Left ventricle myocardium inferior (tissue), 1 donor: ENCODE measurements around the gene WDR44. TPM values are rescaled to one million over a fixed set of nuclear protein-coding genes. Genes with fewer than 3 reads are reported as not detected.

ENCODE experiments used
- DNase-seq: peaks from one replicate; pipeline ENCODE4 v3.0.0-alpha.2; 2020
- H3K27ac ChIP-seq: fragments of 200-600 bp; replicated peaks from 2 replicates; pipeline ENCODE4 v1.8.0; 2021
- H3K27me3 ChIP-seq: fragments of 200-600 bp; 2 replicates; pipeline ENCODE4 v1.8.0; 2021; ENCODE audit warnings: low read depth
- H3K36me3 ChIP-seq: fragments of 200-600 bp; 2 replicates; pipeline ENCODE4 v1.8.0; 2021
- H3K4me1 ChIP-seq: fragments of 200-600 bp; 2 replicates; pipeline ENCODE4 v1.8.0; 2021
- H3K4me3 ChIP-seq: fragments of 200-600 bp; 2 replicates; pipeline ENCODE4 v1.8.0; 2021; ENCODE audit warnings: mild to moderate bottlenecking, moderate library complexity
- H3K9me3 ChIP-seq: fragments of 200-600 bp; replicated peaks from 2 replicates; pipeline ENCODE4 v1.8.0; 2021
- CTCF ChIP-seq: fragments of 200-600 bp; IDR thresholded peaks from 2 replicates; pipeline ENCODE4 v1.8.0; 2021; ENCODE audit warnings: antibody characterized with exemption, mild to moderate bottlenecking, borderline replicate concordance
- intact Hi-C: fragments of 100-400 bp; cut with micrococcal nuclease; formaldehyde crosslinking; loops from one replicate; pipeline ENCODE4 v1.11.0; 2022
- total RNA-seq: library from RNA; stranded (reverse); fragmentation: NEBNext Ultra II Directional; extraction: Animal tissue kit (Norgen Biotek cat#: 25700); gene quantifications from one replicate; pipeline ENCODE4 v1.2.1, GENCODE V29; 2021
- donor health status: DM: no; HTN: yes; CAD: no; lungs with severe emphysema.

WDR44 gene
- total RNA-seq, 1 donor from 2014 or later = 13.4 TPM

- DNase-seq = peak; percentile 49
- Histone ChIP-seq H3K36me3 (no peaks in the 10 kb centered on the region), H3K4me1 (peaks cover 9% of the 10 kb centered on the region), H3K27me3 (peaks cover 30% of the 10 kb centered on the region), H3K27ac (peak overlapping the region; percentile 77), H3K9me3 (no peaks in the 10 kb centered on the region), H3K4me3 (peak overlapping the region; percentile 73)
- no peak for TF ChIP-seq CTCF
- intact Hi-C loops = no loop called here
Measured at GRCh38 chrX:118495958-118496762, 150.3 kb downstream of the WDR44 start.

DNA sequence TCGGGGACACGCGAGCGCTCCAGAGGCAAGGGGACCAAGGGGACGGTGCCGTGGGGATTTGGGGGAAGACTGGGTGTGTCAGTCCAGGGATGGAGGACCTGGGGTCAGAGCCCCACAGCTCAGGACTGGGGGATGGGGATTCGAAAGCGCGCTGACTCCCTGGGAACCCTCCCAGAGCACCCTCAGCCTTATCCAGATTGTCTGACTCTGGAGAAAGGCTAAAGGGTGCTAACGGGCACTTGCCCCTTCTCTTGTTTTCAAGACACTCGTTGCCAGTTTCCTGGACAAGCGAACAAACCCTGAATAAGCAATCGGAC is 150.8 kb downstream of the WDR44 start:
- Histone ChIP-seq H3K27ac (peak overlapping the region; percentile 77), H3K36me3 (no peaks in the 10 kb centered on the region), H3K27me3 (peaks cover 30% of the 10 kb centered on the region), H3K4me1 (peaks cover 9% of the 10 kb centered on the region), H3K4me3 (peak overlapping the region; percentile 73), H3K9me3 (no peaks in the 10 kb centered on the region)
- intact Hi-C loops = no loop called here
- no peak for TF ChIP-seq CTCF
- no peak for DNase-seq

DNA sequence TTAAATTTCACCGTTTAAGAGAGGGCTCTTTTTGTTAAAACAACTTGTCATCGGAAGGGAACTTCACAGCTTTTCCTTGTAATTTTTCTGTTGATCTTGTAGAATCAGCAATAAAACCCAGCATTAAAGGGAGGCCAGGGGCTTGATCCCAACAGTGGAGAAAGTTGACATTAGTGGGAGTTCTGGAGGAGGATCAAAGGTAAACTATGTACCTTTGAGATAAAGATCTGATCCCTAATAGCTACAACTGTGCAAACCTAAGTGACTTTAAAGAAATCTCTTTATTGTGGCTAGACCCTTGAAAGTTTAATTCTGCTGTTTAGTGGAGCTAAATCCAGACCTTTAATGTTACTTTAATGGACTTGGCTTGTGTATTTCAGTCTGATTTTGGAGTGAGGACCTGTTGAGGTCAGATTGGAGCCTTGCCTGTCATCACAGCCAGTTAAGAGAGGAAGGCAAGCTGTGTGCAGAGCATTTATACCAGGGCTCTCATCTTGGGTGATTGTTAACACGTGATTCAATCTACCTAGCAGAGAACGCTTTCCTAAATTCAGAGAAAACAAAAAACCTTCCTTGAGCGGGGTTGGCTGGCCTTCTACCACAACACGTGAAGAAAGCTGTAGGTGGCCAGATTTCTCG is 151.4 kb downstream of the WDR44 start:
- no peak for TF ChIP-seq CTCF
- DNase-seq = no peak
- Histone ChIP-seq H3K9me3 (no peaks in the 10 kb centered on the region), H3K27me3 (peaks cover 30% of the 10 kb centered on the region), H3K4me1 (peaks cover 9% of the 10 kb centered on the region), H3K27ac (peak overlapping the region; percentile 77), H3K4me3 (peak overlapping the region; percentile 73), H3K36me3 (no peaks in the 10 kb centered on the region)
- intact Hi-C loops = no loop called here

DNA sequence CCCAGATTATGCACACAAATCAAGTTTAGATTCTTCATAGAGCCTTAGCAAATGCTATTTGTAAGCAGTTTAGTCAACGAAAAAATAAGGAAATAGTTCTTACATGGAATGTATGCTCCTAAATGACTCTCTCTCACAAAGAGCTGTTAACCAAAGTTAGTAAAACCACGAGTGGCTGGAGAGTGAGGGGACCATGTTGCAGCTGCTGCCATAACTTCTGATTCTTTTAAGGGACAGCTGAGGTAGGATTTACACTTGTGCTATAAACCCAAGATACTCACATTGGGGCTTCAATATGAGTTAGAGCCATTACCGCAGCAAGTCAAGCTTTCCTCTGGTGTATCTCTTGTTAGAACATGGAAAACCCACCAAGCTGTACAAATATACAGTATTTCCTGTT is 152.4 kb downstream of the WDR44 start:
- Histone ChIP-seq H3K9me3 (no peaks in the 10 kb centered on the region), H3K4me1 (peaks cover 9% of the 10 kb centered on the region), H3K27me3 (peaks cover 30% of the 10 kb centered on the region), H3K36me3 (no peaks in the 10 kb centered on the region), H3K27ac (no peak overlapping the region), H3K4me3 (no peak overlapping the region)
- DNase-seq = no peak
- TF ChIP-seq CTCF = no peak
- intact Hi-C loops = no loop called here

DNA sequence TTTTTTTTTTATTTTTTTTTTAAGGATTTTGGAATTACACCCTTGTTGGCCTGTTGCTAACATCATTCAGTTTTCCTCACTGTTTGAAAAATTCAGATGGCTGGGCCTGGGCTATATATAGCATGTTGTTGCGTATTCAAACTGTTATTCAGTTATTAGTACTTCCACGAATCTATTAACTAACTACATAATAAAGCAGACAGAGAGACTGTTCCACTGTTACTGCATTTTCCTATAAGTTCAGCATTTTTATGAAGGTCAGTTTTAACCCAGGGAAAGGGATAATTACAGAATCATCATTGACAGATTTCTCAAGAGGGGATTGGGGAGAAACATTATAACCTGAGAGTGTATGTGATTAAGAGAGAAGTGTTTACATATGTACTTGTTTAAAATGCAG is 152.8 kb downstream of the WDR44 start:
- intact Hi-C loops = no loop called here
- Histone ChIP-seq H3K4me3 (no peak overlapping the region), H3K9me3 (no peaks in the 10 kb centered on the region), H3K27ac (no peak overlapping the region), H3K36me3 (no peaks in the 10 kb centered on the region), H3K4me1 (peaks cover 9% of the 10 kb centered on the region), H3K27me3 (peaks cover 30% of the 10 kb centered on the region)
- no peak for TF ChIP-seq CTCF
- DNase-seq = no peak
